KMS-11 (cell line): ENCODE results near the gene FANCF.

Experiments used
- H2AFZ ChIP-seq: fragments of 200-600 bp; sonication (generic); 2 replicates; pipeline ENCODE4 v1.6.1; 2016; ENCODE audit warnings: antibody characterized with exemption, mixed run types, low read depth
- H3K27ac ChIP-seq: fragments of 200-600 bp; sonication (generic); 2 replicates; pipeline ENCODE4 v1.6.1; 2016; ENCODE audit warnings: mild to moderate bottlenecking, mixed run types
- H3K27me3 ChIP-seq: fragments of 200-600 bp; sonication (generic); 2 replicates; pipeline ENCODE4 v1.6.1; 2017; ENCODE audit warnings: mild to moderate bottlenecking, low read depth, mixed run types, moderate library complexity; ENCODE audit not compliant: insufficient read depth
- H3K36me3 ChIP-seq: fragments of 200-600 bp; sonication (generic); 2 replicates; pipeline ENCODE4 v1.6.1; 2017; ENCODE audit warnings: mild to moderate bottlenecking, mixed run types; ENCODE audit not compliant: insufficient read depth
- H3K4me1 ChIP-seq: fragments of 200-600 bp; sonication (generic); 2 replicates; pipeline ENCODE4 v1.6.1; 2016; ENCODE audit warnings: mild to moderate bottlenecking, low read depth, mixed run types; ENCODE audit not compliant: poor library complexity, severe bottlenecking
- H3K4me2 ChIP-seq: fragments of 200-600 bp; sonication (generic); 2 replicates; pipeline ENCODE4 v1.7.0; 2016; ENCODE audit warnings: mild to moderate bottlenecking, mixed run types
- H3K4me3 ChIP-seq: fragments of 200-600 bp; sonication (generic); IDR thresholded peaks from 2 replicates; pipeline ENCODE4 v1.6.1; 2017; ENCODE audit warnings: low read depth, low read length, mixed read lengths; ENCODE audit not compliant: insufficient read depth
- H3K79me2 ChIP-seq: fragments of 200-600 bp; sonication (generic); 2 replicates; pipeline ENCODE4 v1.6.1; 2016; ENCODE audit warnings: low read depth, mixed run types; ENCODE audit not compliant: insufficient read depth
- H3K9ac ChIP-seq: fragments of 200-600 bp; sonication (generic); 2 replicates; pipeline ENCODE4 v1.6.1; 2016; ENCODE audit warnings: mild to moderate bottlenecking, mixed run types
- H4K20me1 ChIP-seq: fragments of 200-600 bp; sonication (generic); 2 replicates; pipeline ENCODE4 v1.6.1; 2016; ENCODE audit warnings: mild to moderate bottlenecking, mixed run types; ENCODE audit not compliant: insufficient read depth
- TF ChIP-seq, protein P1 (sequence below): fragments of 200-600 bp; sonication (generic); conservative IDR thresholded peaks from 2 replicates; pipeline ENCODE4 v1.6.1; 2017; ENCODE audit warnings: low read depth, mild to moderate bottlenecking, antibody characterized with exemption, low read length, moderate library complexity, mixed read lengths

The FANCF gene

DNA sequence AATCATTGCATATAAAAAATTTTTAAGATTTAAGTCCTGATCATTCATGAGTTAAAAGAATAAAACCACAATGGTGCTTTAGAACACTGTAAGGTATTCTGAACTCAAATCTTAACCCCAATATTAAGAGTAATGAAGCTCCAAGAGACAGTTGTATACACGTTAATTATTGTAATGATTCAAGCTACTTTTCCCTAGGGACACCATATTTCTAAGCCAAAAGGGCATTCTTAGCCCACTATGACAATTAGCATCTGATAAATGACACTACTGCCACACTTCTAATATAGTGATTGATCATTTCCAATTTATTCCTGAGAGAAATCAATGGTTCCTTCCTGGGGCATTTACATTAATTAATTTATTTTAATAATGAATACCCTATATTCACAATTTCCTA is 21.7 kb downstream of the FANCF start:
- Histone ChIP-seq H3K4me1 (no peaks in the 10 kb centered on the region), H3K4me2 (no peak overlapping the region), H3K36me3 (no peaks in the 10 kb centered on the region), H3K27me3 (no peaks in the 10 kb centered on the region), H3K27ac (no peak overlapping the region), H3K9ac (no peak overlapping the region), H3K4me3 (no peak overlapping the region), H2AFZ (no peak overlapping the region), H4K20me1 (no peaks in the 10 kb centered on the region), H3K79me2 (no peaks in the 10 kb centered on the region)
- TF ChIP-seq, protein P1, sequence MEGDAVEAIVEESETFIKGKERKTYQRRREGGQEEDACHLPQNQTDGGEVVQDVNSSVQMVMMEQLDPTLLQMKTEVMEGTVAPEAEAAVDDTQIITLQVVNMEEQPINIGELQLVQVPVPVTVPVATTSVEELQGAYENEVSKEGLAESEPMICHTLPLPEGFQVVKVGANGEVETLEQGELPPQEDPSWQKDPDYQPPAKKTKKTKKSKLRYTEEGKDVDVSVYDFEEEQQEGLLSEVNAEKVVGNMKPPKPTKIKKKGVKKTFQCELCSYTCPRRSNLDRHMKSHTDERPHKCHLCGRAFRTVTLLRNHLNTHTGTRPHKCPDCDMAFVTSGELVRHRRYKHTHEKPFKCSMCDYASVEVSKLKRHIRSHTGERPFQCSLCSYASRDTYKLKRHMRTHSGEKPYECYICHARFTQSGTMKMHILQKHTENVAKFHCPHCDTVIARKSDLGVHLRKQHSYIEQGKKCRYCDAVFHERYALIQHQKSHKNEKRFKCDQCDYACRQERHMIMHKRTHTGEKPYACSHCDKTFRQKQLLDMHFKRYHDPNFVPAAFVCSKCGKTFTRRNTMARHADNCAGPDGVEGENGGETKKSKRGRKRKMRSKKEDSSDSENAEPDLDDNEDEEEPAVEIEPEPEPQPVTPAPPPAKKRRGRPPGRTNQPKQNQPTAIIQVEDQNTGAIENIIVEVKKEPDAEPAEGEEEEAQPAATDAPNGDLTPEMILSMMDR, result no peak

- H3K79me2 ChIP-seq, result no peaks in the 10 kb centered on the region
- H3K4me3 ChIP-seq, result no peak overlapping the region
- H3K9ac ChIP-seq, result no peak overlapping the region
- H3K27me3 ChIP-seq, result no peaks in the 10 kb centered on the region
- no peaks in the 10 kb centered on the region for H4K20me1 ChIP-seq
- no peak overlapping the region for H2AFZ ChIP-seq
- H3K36me3 ChIP-seq, result no peaks in the 10 kb centered on the region
- H3K4me2 ChIP-seq, result no peak overlapping the region
- no peak overlapping the region for H3K27ac ChIP-seq
- TF ChIP-seq, protein P1, result no peak
- H3K4me1 ChIP-seq, result no peaks in the 10 kb centered on the region
Observed at GRCh38 chr11:22602504-22602903, 23.1 kb downstream of the FANCF start.

DNA sequence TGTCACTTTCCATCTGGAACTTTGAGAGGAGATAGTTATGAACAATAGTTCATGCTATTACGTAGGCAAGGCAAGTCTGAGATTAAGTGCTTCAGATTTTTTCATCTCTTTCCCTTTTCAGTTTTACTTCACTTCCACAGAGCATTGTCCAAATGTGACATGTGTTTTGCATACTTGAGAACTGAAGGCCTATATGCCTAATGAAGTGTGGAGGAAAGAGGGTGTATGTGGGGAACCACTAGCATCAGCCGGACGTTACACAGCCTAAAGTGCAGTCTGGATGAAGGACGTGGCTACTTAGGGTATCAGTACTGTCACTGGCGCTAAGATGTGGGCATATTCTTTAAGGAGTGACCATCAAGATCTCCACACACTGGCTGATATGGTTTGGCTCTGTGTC is 26.2 kb downstream of the FANCF start:
- no peaks in the 10 kb centered on the region for H4K20me1 ChIP-seq
- H3K4me1 ChIP-seq, result no peaks in the 10 kb centered on the region
- TF ChIP-seq, protein P1, result no peak
- H2AFZ ChIP-seq, result no peak overlapping the region
- no peak overlapping the region for H3K4me2 ChIP-seq
- H3K79me2 ChIP-seq, result no peaks in the 10 kb centered on the region
- no peaks in the 10 kb centered on the region for H3K36me3 ChIP-seq
- H3K27me3 ChIP-seq, result no peaks in the 10 kb centered on the region
- no peak overlapping the region for H3K9ac ChIP-seq
- no peak overlapping the region for H3K4me3 ChIP-seq
- H3K27ac ChIP-seq, result no peak overlapping the region

DNA sequence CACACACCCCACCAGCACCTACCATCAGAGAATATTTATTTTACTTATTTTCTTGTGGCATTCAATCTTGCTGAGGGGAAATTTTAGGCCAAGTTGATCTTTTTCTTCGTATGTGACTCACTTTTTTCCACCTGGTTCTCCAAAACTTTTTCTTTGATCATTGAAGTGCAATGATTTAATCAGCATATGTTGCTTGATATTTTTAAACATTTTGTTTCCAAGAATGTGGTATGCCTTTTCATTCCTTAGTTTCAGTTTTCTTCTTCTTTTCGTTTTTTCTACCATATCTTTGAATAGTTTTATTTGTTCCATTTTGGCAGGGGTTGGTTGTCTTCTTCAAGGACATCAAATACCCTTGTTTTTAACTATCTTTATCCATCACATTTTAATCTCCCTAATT is 28.6 kb downstream of the FANCF start:
- no peak overlapping the region for H3K27ac ChIP-seq
- H3K27me3 ChIP-seq, result no peaks in the 10 kb centered on the region

More for the DNA sequence above, 28.6 kb downstream of the FANCF start:
- no peaks in the 10 kb centered on the region for H3K79me2 ChIP-seq
- H3K9ac ChIP-seq, result no peak overlapping the region
- H3K4me2 ChIP-seq, result no peak overlapping the region
- H3K36me3 ChIP-seq, result no peaks in the 10 kb centered on the region
- no peaks in the 10 kb centered on the region for H4K20me1 ChIP-seq
- TF ChIP-seq, protein P1, result no peak
- H2AFZ ChIP-seq, result no peak overlapping the region
- H3K4me1 ChIP-seq, result no peaks in the 10 kb centered on the region
- no peak overlapping the region for H3K4me3 ChIP-seq
